HepG2 (cell line): Measurements from ENCODE around the gene FAM167B. TPM values are rescaled to one million over a fixed set of nuclear protein-coding genes. Genes with fewer than 3 reads are reported as not detected.

Source experiments
- ASH2L ChIP-seq: fragments of 300-600, 200-600 bp; sonication (generic); IDR thresholded peaks from 2 replicates; pipeline ENCODE4 v1.7.0; 2017; ENCODE audit warnings: low read depth, mild to moderate bottlenecking, moderate library complexity, mixed read lengths, low read length; ENCODE audit not compliant: insufficient read length
- HCFC1 ChIP-seq: fragments of 150-350 bp; IDR thresholded peaks from 2 replicates; pipeline ENCODE4 v1.6.1; 2014; ENCODE audit warnings: low read depth, low read length
- HNF4G ChIP-seq, 2 experiments: sonication (generic) in 1 of 2; formaldehyde crosslinking in 1 of 2; IDR thresholded peaks; 2 replicates each; pipeline versions ENCODE4 v1.4.0 to v1.6.1; 2011 to 2020; ENCODE audit warnings: borderline replicate concordance in 2 of 2, low read depth in 2 of 2, mild to moderate bottlenecking in 2 of 2, low read length in 1 of 2, missing genetic modification reagents in 1 of 2, moderate library complexity in 1 of 2
- HOXA7 ChIP-seq: sonication (generic); formaldehyde crosslinking; IDR thresholded peaks from 2 replicates; pipeline ENCODE4 v1.8.1; 2022; ENCODE audit warnings: mild to moderate bottlenecking, missing genetic modification reagents, moderate library complexity
- KDM5A ChIP-seq: fragments of 200-600 bp; sonication (generic); IDR thresholded peaks from 2 replicates; pipeline ENCODE4 v1.7.0; 2018; ENCODE audit warnings: antibody characterized with exemption, mild to moderate bottlenecking, low read length, borderline replicate concordance
- PHF20 ChIP-seq: sonication (generic); formaldehyde crosslinking; IDR thresholded peaks from 2 replicates; pipeline ENCODE4 v1.5.0; 2020; ENCODE audit warnings: mild to moderate bottlenecking, missing genetic modification reagents
- RCOR2 ChIP-seq: IDR thresholded peaks from 2 replicates; pipeline ENCODE4 v1.6.1; 2016; ENCODE audit warnings: missing biosample characterization, missing genetic modification reagents
- TFDP2 ChIP-seq: sonication (generic); formaldehyde crosslinking; IDR thresholded peaks from 2 replicates; pipeline ENCODE4 v1.4.0; 2020; ENCODE audit warnings: missing genetic modification reagents
- THRA ChIP-seq: sonication (generic); formaldehyde crosslinking; IDR thresholded peaks from 2 replicates; pipeline ENCODE4 v1.4.0; 2020; ENCODE audit warnings: missing genetic modification reagents, borderline replicate concordance
- ZC3H4 ChIP-seq: sonication (generic); formaldehyde crosslinking; IDR thresholded peaks from 2 replicates; pipeline ENCODE4 v1.4.0; 2020; ENCODE audit warnings: missing genetic modification reagents, borderline replicate concordance
- ZFP37 ChIP-seq: sonication (generic); formaldehyde crosslinking; IDR thresholded peaks from 2 replicates; pipeline ENCODE4 v1.4.0; 2020; ENCODE audit warnings: missing genetic modification reagents, borderline replicate concordance
- ZNF256 ChIP-seq: sonication (generic); formaldehyde crosslinking; conservative IDR thresholded peaks from 2 replicates; pipeline ENCODE4 v1.4.0; 2020; ENCODE audit warnings: missing genetic modification reagents
- ZNF460 ChIP-seq: sonication (generic); formaldehyde crosslinking; IDR thresholded peaks from 2 replicates; pipeline ENCODE4 v1.5.1; 2020; ENCODE audit warnings: missing genetic modification reagents, mild to moderate bottlenecking, borderline replicate concordance
- ZNF777 ChIP-seq: sonication (generic); formaldehyde crosslinking; IDR thresholded peaks from 2 replicates; pipeline ENCODE4 v1.4.0; 2020; ENCODE audit warnings: missing genetic modification reagents
- ZNF891 ChIP-seq: sonication (generic); formaldehyde crosslinking; IDR thresholded peaks from 2 replicates; pipeline ENCODE4 v1.5.0; 2020; ENCODE audit warnings: mild to moderate bottlenecking, missing genetic modification reagents
- ZSCAN30 ChIP-seq: sonication (generic); formaldehyde crosslinking; IDR thresholded peaks from 2 replicates; pipeline ENCODE4 v1.5.0; 2020; ENCODE audit warnings: mild to moderate bottlenecking, missing genetic modification reagents
- polyA plus RNA-seq, 8 experiments: library from polyadenylated mRNA; depleted of rRNA in 3 of 8; stranded (reverse) in 7 of 8; unstranded in 1 of 8; fragments of >200 nt; fragmentation: Illumina TruSeq in 4 of 8; extraction: Trizol in 4 of 8; gene quantifications; 2 replicates each; pipeline versions ENCODE4 v1.2.1 to v1.2.3, GENCODE V29; 2011 to 2016; ENCODE audit warnings: low read depth in 4 of 8, missing spikeins in 1 of 8, mixed read lengths in 1 of 8; ENCODE audit not compliant: insufficient read depth in 1 of 8
- total RNA-seq, 5 experiments: library from RNA; depleted of rRNA; stranded (reverse); fragments of >200 nt; fragmentation: Illumina TruSeq; extraction: Trizol; gene quantifications; 2 replicates each; pipeline ENCODE4 v1.2.3, GENCODE V29; 2016; ENCODE audit warnings: low read depth in 1 of 5
- TF ChIP-seq, protein P1 (sequence below): sonication (generic); formaldehyde crosslinking; IDR thresholded peaks from 2 replicates; pipeline ENCODE4 v1.5.1; 2020; ENCODE audit warnings: mild to moderate bottlenecking, missing genetic modification reagents
- TF ChIP-seq, protein P2 (sequence below), 2 experiments: sonication (generic) in 1 of 2; formaldehyde crosslinking in 1 of 2; IDR thresholded peaks; 2 replicates each; pipeline versions ENCODE4 v1.4.0 to v1.6.1; 2016 to 2020; ENCODE audit warnings: borderline replicate concordance in 1 of 2, low read depth in 1 of 2, mild to moderate bottlenecking in 1 of 2, missing genetic modification reagents in 1 of 2

FAM167B gene
- total and polyA plus RNA-seq, 2 of the 13 experiments (the other 11 are each of a cell fraction or from before 2014, with no cell fraction given), result 0.15 to 0.70 TPM

- TF ChIP-seq HCFC1, result no peak
- TF ChIP-seq ZNF777, result peak; percentile 66
- TF ChIP-seq, protein P1, sequence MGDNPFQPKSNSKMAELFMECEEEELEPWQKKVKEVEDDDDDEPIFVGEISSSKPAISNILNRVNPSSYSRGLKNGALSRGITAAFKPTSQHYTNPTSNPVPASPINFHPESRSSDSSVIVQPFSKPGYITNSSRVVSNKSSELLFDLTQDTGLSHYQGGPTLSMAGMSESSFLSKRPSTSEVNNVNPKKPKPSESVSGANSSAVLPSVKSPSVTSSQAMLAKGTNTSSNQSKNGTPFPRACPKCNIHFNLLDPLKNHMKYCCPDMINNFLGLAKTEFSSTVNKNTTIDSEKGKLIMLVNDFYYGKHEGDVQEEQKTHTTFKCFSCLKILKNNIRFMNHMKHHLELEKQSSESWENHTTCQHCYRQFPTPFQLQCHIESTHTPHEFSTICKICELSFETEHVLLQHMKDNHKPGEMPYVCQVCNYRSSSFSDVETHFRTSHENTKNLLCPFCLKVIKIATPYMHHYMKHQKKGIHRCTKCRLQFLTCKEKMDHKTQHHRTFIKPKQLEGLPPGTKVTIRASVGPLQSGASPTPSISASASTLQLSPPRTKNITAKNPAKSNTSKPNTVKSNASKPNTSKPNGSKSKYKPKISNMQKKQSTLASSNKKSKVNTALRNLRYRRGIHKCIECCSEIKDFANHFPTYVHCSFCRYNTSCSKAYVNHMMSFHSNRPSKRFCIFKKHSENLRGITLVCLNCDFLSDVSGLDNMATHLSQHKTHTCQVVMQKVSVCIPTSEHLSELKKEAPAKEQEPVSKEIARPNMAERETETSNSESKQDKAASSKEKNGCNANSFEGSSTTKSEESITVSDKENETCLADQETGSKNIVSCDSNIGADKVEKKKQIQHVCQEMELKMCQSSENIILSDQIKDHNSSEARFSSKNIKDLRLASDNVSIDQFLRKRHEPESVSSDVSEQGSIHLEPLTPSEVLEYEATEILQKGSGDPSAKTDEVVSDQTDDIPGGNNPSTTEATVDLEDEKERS (CRISPR knock-in tag), result peak; percentile 35; the same call in 1 of the 2 replicates
- TF ChIP-seq HOXA7 (CRISPR knock-in tag), result no peak
- TF ChIP-seq ZNF891 (CRISPR knock-in tag), result no peak
- no peak for TF ChIP-seq ZC3H4 (CRISPR knock-in tag)
- 0 out of 2 replicates have a peak, but pooled peaks have one; percentile 28 for TF ChIP-seq ZNF256 (CRISPR knock-in tag)
- TF ChIP-seq, protein P2, sequence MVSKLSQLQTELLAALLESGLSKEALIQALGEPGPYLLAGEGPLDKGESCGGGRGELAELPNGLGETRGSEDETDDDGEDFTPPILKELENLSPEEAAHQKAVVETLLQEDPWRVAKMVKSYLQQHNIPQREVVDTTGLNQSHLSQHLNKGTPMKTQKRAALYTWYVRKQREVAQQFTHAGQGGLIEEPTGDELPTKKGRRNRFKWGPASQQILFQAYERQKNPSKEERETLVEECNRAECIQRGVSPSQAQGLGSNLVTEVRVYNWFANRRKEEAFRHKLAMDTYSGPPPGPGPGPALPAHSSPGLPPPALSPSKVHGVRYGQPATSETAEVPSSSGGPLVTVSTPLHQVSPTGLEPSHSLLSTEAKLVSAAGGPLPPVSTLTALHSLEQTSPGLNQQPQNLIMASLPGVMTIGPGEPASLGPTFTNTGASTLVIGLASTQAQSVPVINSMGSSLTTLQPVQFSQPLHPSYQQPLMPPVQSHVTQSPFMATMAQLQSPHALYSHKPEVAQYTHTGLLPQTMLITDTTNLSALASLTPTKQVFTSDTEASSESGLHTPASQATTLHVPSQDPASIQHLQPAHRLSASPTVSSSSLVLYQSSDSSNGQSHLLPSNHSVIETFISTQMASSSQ (IDR thresholded peaks at IDR 0.05; ENCODE audit: low read depth), result no peak
- TF ChIP-seq, protein P2 (CRISPR knock-in tag; IDR thresholded peaks at IDR 0.05; ENCODE audit: borderline replicate concordance), result peak; percentile 36; the same call in 1 of the 2 replicates
- no peak for TF ChIP-seq ZNF460
- no peak for TF ChIP-seq THRA
- TF ChIP-seq RCOR2 (CRISPR knock-in tag), result no peak
- no peak for TF ChIP-seq ZFP37 (CRISPR knock-in tag)
- no peak for TF ChIP-seq PHF20 (CRISPR knock-in tag)
- peak; percentile 37; the same call in 1 of the 2 replicates for TF ChIP-seq TFDP2 (CRISPR knock-in tag)
- TF ChIP-seq HNF4G (IDR thresholded peaks at IDR 0.05; ENCODE audit: borderline replicate concordance, low read depth, low read length), result no peak
- TF ChIP-seq HNF4G (CRISPR knock-in tag; IDR thresholded peaks at IDR 0.05; ENCODE audit: borderline replicate concordance, low read depth), result no peak
- TF ChIP-seq ZSCAN30, result no peak
- no peak for TF ChIP-seq KDM5A
- TF ChIP-seq ASH2L, result peak; percentile 47
Measured at GRCh38 chr1:32241001-32241763, 5.8 kb upstream of the FAM167B start (continued).
